ENCODE data around the gene DYTN.

- TF ChIP-seq CTCF (conservative IDR thresholded peaks at IDR 0.05): no peak
- no peak for TF ChIP-seq EZH2 (IDR thresholded peaks at IDR 0.05; ENCODE audit: low read depth)
These were observed 3.2 kb upstream of the DYTN start for GRCh38 chr2:206721256-206721920.
